ENCODE measurements around the gene TTC6. TPM values are rescaled to one million over a fixed set of nuclear protein-coding genes. Genes with fewer than 3 reads are reported as not detected.

TTC6 gene
- total RNA-seq, 1 donor from 2014 or later = 0.40 TPM

- no peaks in the 10 kb centered on the region for H3K9me3 Mint-ChIP-seq
- no peak for TF ChIP-seq CTCF (conservative IDR thresholded peaks at IDR 0.05)
- peaks cover 97% of the 10 kb centered on the region for H3K27me3 Mint-ChIP-seq (ENCODE audit: low read depth)
- H3K4me1 Mint-ChIP-seq = peaks cover 29% of the 10 kb centered on the region
- peak overlapping the region; percentile 25 for H3K4me3 Mint-ChIP-seq
- H3K27ac Mint-ChIP-seq (ENCODE audit: unreplicated experiment) = no peak overlapping the region
- DNase-seq (ENCODE audit: low read depth, low spot score) = no peak
- H3K36me3 Mint-ChIP-seq (ENCODE audit: low read depth) = no peaks in the 10 kb centered on the region
Observed at GRCh38 chr14:37597914-37598746, 2.7 kb downstream of the TTC6 start.

GRCh38 chr14:37598747-37599506 lies 3.5 kb downstream of the TTC6 start:
- no peaks in the 10 kb centered on the region for H3K36me3 Mint-ChIP-seq (ENCODE audit: low read depth)
- no peak for DNase-seq (ENCODE audit: low read depth, low spot score)
- H3K27ac Mint-ChIP-seq (ENCODE audit: unreplicated experiment) = no peak overlapping the region
- peak overlapping the region; percentile 61 for H3K4me3 Mint-ChIP-seq
- peaks cover 97% of the 10 kb centered on the region for H3K27me3 Mint-ChIP-seq (ENCODE audit: low read depth)
- H3K9me3 Mint-ChIP-seq = no peaks in the 10 kb centered on the region
- H3K4me1 Mint-ChIP-seq = peaks cover 29% of the 10 kb centered on the region
- no peak for TF ChIP-seq CTCF (conservative IDR thresholded peaks at IDR 0.05)

GRCh38 chr14:37599507-37600368 lies 4.3 kb downstream of the TTC6 start:
- peak overlapping the region; percentile 75 for H3K4me3 Mint-ChIP-seq
- H3K9me3 Mint-ChIP-seq = no peaks in the 10 kb centered on the region
- peaks cover 99% of the 10 kb centered on the region for H3K27me3 Mint-ChIP-seq (ENCODE audit: low read depth)
- no peak overlapping the region for H3K27ac Mint-ChIP-seq (ENCODE audit: unreplicated experiment)
- peaks cover 24% of the 10 kb centered on the region for H3K4me1 Mint-ChIP-seq
- DNase-seq (ENCODE audit: low read depth, low spot score) = no peak
- TF ChIP-seq CTCF (conservative IDR thresholded peaks at IDR 0.05) = no peak
- H3K36me3 Mint-ChIP-seq (ENCODE audit: low read depth) = no peaks in the 10 kb centered on the region

- H3K27me3 Mint-ChIP-seq (ENCODE audit: low read depth) = peaks cover 100% of the 10 kb centered on the region
- no peaks in the 10 kb centered on the region for H3K36me3 Mint-ChIP-seq (ENCODE audit: low read depth)
- no peak for DNase-seq (ENCODE audit: low read depth, low spot score)
- no peak for TF ChIP-seq CTCF (conservative IDR thresholded peaks at IDR 0.05)
- no peaks in the 10 kb centered on the region for H3K9me3 Mint-ChIP-seq
- peak overlapping the region; percentile 45 for H3K4me3 Mint-ChIP-seq
- H3K4me1 Mint-ChIP-seq = peaks cover 17% of the 10 kb centered on the region
- H3K27ac Mint-ChIP-seq (ENCODE audit: unreplicated experiment) = no peak overlapping the region
Observed at GRCh38 chr14:37600880-37601741, 5.7 kb downstream of the TTC6 start.
